ENCODE measurements around the gene MAP2K3. TPM values are rescaled to one million over a fixed set of nuclear protein-coding genes. Genes with fewer than 3 reads are reported as not detected.

Gene MAP2K3
- total and polyA plus RNA-seq, 2 experiments from 2014 or later, result 18.4 to 42.5 TPM

DNA sequence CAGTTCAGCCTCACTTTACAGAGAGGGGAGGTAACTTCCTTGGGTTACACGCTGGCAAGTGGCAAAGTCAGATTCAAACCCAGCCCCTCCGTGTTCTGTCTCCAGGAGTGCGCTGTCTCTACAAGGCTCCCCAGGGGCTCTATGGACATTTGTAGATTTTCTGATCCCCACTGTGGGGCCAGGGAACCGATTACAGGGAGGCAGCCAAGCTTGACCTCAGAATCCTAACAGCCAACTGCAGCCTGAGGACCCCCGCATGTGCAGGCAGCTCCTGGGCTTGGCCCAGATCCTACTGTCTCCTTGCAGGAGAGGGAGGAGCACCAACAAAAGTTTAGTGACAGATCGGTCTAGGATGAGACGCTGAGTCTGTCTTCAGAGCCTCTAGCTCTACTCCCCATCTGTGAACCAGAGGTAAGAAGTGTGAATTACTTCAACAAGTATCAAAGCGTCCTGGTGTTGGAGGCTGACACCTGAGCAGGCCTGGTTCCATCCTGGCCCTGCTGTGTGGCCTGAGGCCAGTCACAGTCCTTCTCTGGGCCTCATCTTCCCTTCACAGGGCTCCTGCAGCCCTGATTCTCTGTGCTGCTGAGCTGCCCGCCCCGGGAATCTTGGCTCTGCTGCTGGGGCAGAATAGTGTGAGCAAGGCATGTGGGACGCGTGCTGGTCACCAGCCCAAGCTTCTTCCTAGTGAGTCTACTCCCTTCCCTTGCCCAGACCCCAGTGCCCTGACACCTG lies 22.1 kb upstream of the MAP2K3 start:
- Histone ChIP-seq H3K36me3 (no peaks in the 10 kb centered on the region), H3K4me3 (no peak overlapping the region), H3K4me1 (ENCODE audit: low read depth) (no peaks in the 10 kb centered on the region), H3K27me3 (no peaks in the 10 kb centered on the region), H3K27ac (no peak overlapping the region), H3K9me3 (ENCODE audit: low read depth) (no peaks in the 10 kb centered on the region)
- TF ChIP-seq, protein P1, sequence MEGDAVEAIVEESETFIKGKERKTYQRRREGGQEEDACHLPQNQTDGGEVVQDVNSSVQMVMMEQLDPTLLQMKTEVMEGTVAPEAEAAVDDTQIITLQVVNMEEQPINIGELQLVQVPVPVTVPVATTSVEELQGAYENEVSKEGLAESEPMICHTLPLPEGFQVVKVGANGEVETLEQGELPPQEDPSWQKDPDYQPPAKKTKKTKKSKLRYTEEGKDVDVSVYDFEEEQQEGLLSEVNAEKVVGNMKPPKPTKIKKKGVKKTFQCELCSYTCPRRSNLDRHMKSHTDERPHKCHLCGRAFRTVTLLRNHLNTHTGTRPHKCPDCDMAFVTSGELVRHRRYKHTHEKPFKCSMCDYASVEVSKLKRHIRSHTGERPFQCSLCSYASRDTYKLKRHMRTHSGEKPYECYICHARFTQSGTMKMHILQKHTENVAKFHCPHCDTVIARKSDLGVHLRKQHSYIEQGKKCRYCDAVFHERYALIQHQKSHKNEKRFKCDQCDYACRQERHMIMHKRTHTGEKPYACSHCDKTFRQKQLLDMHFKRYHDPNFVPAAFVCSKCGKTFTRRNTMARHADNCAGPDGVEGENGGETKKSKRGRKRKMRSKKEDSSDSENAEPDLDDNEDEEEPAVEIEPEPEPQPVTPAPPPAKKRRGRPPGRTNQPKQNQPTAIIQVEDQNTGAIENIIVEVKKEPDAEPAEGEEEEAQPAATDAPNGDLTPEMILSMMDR (IDR thresholded peaks at IDR 0.05; ENCODE audit: low read depth, low read length), result no peak
- no peak for DNase-seq (ENCODE audit: low read depth in 1 of 2, low spot score in 1 of 2)

DNA sequence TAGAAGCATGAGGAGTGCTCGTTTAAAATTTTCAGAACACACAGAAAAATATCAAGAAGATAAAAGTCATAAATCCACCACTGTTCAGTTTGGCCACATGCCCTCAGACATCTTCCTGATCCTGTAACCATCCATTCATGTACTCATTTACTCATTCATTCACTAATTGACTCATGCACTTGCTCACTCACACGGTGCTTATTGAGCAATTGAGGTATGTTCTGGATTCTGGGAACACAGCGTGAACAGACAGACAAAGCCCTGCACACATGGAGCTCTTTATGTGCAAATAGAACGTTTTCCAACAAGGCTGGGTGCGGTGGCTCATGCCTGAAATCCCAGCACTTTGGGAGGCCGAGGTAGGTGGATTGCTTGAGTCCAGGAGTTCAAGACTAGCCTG lies 21.1 kb upstream of the MAP2K3 start:
- Histone ChIP-seq H3K27ac (no peak overlapping the region), H3K36me3 (no peaks in the 10 kb centered on the region), H3K4me3 (no peak overlapping the region), H3K27me3 (no peaks in the 10 kb centered on the region), H3K4me1 (ENCODE audit: low read depth) (no peaks in the 10 kb centered on the region), H3K9me3 (ENCODE audit: low read depth) (no peaks in the 10 kb centered on the region)
- peak in 1 of 2 donors; percentile 49 for DNase-seq (ENCODE audit: low read depth in 1 of 2, low spot score in 1 of 2)
- TF ChIP-seq, protein P1 (IDR thresholded peaks at IDR 0.05; ENCODE audit: low read depth, low read length), result no peak

DNA sequence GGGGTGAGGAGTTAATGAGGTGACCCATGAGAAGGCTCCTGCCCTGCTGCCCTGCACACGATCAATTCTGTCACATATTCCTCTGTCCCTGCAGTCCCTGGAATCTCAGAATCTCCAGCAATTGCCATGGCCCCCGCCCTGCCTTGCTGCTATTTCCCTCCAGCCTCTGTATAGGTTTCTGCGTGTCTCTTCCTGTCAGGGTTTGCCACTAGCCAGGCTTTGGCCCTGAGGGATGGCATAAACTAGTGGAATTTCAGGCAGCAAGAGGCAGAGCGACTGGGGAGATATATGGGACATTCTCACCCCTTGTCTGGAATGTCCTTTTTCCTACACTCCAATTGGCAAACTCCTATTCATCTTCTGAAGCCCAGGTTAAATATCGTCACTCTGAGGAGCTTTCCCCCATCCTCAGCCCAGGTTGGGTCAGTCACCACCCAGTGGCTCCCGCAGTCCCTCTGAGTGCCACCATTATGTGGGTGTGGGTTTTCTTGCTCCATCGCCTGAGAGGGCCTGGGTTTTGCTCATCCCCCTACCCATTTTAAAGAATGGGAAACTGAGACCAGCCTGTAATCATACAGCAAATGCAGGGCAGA lies 15.8 kb upstream of the MAP2K3 start:
- H3K4me1 ChIP-seq (ENCODE audit: low read depth), result no peaks in the 10 kb centered on the region
- DNase-seq (ENCODE audit: low read depth in 1 of 2, low spot score in 1 of 2), result no peak
- H3K9me3 ChIP-seq (ENCODE audit: low read depth), result no peaks in the 10 kb centered on the region
- H3K27ac ChIP-seq, result no peak overlapping the region
- no peak overlapping the region for H3K4me3 ChIP-seq
- TF ChIP-seq, protein P1 (IDR thresholded peaks at IDR 0.05; ENCODE audit: low read depth, low read length), result no peak
- H3K36me3 ChIP-seq, result no peaks in the 10 kb centered on the region
- H3K27me3 ChIP-seq, result no peaks in the 10 kb centered on the region

DNA sequence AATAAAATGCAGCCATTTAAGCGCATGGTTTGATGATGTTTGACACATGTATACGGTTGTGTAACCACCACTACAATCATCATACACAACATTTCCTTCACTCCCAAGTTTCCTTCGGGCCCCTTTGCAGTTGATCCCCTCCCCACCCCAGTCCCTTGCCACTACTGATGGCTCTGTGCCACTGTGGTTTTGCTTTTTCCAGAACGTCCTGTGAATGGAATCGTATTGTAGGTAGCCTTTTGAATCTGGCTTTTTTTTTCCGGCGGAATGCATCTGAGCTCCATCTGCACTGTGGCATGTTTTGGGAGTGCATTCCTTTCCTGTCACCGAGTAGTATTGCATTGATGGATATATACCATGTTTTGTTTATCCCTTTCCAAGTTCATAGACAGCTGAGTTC lies 15.1 kb upstream of the MAP2K3 start:
- H3K4me1 ChIP-seq (ENCODE audit: low read depth), result no peaks in the 10 kb centered on the region
- H3K9me3 ChIP-seq (ENCODE audit: low read depth), result no peaks in the 10 kb centered on the region
- no peaks in the 10 kb centered on the region for H3K36me3 ChIP-seq
- no peaks in the 10 kb centered on the region for H3K27me3 ChIP-seq
- no peak overlapping the region for H3K4me3 ChIP-seq
- peak in 1 of 2 donors; percentile 25 for DNase-seq (ENCODE audit: low read depth in 1 of 2, low spot score in 1 of 2)
- TF ChIP-seq, protein P1 (IDR thresholded peaks at IDR 0.05; ENCODE audit: low read depth, low read length), result no peak
- H3K27ac ChIP-seq, result no peak overlapping the region

DNA sequence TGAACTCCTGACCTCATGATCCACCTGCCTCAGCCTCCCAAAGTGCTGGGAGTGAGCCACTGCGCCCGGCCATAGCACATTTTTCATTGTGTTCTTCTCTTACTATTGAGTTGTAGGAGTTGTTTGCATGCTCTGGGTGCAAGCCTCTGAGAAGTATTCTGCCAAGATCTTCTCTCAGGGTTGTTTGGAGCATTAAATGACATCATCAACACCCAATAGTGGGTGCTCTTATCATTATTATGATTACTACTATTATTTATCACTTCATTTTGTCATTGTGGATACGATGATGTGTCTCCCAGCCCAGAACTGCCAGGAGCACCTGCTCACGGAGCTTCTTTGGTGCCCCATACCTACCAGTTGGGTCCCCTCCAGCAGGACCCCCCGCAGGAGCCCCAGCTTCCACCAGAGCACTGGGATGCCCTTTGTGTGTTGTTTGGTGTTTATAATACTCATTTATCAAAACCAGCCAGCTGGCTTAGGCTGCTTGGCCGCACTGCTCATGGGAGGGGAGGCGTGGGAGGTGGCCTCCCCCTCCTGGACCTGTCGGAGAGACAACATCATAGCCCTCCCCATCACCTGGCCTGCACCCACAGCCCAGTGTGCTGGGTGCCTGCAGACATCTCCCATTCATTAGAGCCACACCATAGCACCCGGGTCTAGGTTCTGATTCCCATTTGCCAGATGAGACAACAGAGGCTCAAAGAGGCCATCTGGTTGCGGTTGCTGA lies 12.9 kb upstream of the MAP2K3 start:
- H3K27ac ChIP-seq, result no peak overlapping the region
- no peaks in the 10 kb centered on the region for H3K36me3 ChIP-seq
- no peaks in the 10 kb centered on the region for H3K9me3 ChIP-seq (ENCODE audit: low read depth)
- no peak overlapping the region for H3K4me3 ChIP-seq
- TF ChIP-seq, protein P1 (IDR thresholded peaks at IDR 0.05; ENCODE audit: low read depth, low read length), result no peak
- DNase-seq (ENCODE audit: low read depth in 1 of 2, low spot score in 1 of 2), result no peak
- H3K27me3 ChIP-seq, result peaks cover under 1% of the 10 kb centered on the region
- H3K4me1 ChIP-seq (ENCODE audit: low read depth), result peaks cover 5% of the 10 kb centered on the region

All from cardiac muscle cell (in vitro differentiated cells and primary cell).